RCC 7860 (cell line): ENCODE data around the gene SBNO2.
"Not testable (repeated sequence)": the region's sequence is repeated elsewhere in the genome, so short reads cannot be mapped to it uniquely, and the experiment has no call there.

Experiments used
- DNase-seq: peaks from one replicate; pipeline ENCODE4 v3.0.0-alpha.2; 2015; ENCODE audit warnings: low spot score
- FAIRE-seq: peaks from 2 replicates; lab custom pipeline; 2012; peaks lifted over from hg19 to GRCh38; lab: Jason Lieb, UNC

The SBNO2 gene

DNA sequence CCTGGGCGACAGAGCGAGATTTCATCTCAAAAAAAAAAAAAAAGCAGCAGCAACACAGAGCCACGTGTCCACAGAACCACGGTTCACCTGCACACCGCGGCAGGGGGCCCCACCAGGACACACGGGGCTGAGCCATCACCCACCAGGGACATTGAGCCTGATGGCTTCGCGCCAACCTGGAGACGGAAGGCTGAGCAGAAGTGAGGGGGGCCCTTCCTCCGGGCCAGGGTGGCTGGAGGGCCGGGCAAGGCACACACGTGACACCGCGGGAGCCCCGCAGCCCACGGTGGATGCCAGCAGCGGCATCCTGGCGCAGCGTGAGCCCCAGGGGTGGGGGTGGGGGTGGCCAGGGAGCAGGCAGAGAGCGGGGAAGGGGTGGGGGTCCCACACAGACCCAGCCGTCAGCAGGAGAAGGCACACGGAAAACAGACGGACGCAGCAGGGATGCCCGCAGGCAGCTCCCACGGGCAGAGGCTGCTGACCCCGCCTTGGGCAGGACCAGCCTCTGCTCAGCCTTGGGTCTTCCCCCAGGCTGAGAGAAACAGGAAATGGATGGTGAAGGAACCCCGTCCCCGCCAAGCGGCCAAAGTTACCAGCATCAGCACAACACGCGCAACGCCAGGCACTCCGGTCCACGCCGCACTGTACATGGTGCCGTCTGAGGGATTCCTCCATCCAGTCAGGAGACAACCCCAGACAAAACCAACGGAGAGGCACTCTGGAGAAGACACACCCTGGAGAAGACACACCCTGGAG lies 33.6 kb downstream of the SBNO2 start:
- FAIRE-seq (no peak), DNase-seq (no peak)

DNA sequence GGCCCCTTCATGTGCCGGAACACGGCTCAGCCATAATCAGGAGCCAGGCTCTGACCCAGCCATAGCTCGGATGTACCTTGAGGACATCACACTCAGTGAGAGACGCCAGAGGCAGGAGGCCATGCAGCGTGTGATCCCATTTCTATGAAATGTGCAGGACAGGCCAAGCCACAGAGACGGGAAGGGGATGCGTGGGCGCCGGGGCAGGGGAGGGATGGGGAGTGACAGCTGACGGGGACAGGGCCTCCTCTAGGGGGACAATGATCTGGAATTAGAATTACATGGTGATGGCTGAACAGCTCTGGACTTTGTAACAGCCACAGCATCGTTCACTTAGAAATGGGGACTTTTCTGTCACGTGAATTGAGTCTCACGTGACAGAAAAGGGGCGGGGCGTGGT lies 34.9 kb downstream of the SBNO2 start:
- no peak for DNase-seq
- FAIRE-seq: no peak

DNA sequence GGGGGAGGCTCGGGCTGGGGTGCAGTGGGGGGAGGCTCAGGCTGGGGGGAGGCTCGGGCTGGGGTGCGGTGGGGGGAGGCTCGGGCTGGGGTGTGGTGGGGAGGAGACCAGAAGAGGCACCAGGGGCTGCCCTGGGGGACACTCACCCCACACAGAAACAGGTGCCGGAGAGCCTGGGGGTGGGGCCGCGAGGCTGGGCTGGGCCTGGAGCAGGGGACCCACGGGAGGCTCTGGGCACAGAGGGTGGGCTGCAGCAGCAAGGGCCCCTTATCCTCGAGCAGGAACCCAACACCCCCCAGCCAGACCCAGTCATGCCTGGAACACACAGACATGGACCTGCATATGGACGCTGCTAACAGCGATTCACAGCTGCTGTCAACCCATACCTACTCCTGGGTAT lies 35.9 kb downstream of the SBNO2 start:
- no peak for DNase-seq
- no peak for FAIRE-seq

DNA sequence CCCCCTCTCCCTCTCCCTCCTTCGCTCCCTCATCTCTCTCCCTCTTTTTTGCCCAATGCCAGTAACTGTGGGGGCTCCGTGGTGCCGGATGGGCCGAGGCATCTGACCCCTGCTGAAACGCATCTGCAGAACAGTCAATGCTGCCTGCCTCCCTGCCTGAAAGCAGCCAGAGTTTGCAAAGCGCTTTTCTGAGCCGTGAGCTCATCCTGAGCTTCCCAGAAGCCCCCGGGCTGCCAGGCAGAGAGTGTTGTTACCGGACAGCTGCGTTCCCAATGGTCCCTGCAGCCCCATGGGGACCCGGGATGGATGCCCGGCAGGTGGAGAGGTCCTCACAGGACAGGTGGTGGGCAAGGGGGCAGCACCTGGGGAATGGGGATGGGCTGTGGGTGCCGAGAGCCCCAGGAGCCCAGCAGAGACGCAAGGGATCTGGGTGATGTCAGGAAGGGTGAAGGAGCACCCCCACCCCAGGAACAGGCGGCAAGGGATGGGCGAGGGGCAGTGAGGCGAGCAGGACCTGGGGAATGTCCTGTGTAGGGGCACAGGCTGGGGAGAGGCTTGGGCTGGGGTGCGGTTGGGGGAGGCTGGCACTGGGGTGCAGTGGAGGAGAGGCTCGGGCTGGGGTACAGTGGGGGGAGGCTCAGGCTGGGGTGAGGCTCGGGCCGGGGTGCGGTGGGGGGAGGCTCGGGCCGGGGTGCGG lies 37.3 kb downstream of the SBNO2 start:
- DNase-seq: no peak
- no peak for FAIRE-seq

DNA sequence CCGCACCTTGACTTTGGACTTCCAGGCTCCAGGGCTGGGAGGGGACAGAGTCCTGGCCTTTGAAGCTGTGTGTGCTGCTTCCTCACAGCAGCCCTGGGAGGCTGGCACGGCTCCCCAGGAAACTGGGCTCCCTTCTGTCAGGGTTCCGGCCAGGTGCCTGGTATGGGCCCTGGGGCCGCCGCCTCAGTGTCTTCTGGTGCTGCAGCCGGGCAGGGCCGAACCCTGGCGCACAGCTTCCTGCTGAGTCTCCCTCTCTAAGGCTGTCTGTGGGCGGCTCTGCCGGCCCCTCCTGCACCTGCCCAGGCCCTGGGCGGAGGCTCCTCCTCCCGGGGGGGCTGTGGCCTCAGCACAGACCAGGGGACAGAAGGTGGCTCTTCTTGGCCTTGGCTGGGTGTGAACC lies 37.9 kb downstream of the SBNO2 start:
- DNase-seq (no peak), FAIRE-seq (no peak)

DNA sequence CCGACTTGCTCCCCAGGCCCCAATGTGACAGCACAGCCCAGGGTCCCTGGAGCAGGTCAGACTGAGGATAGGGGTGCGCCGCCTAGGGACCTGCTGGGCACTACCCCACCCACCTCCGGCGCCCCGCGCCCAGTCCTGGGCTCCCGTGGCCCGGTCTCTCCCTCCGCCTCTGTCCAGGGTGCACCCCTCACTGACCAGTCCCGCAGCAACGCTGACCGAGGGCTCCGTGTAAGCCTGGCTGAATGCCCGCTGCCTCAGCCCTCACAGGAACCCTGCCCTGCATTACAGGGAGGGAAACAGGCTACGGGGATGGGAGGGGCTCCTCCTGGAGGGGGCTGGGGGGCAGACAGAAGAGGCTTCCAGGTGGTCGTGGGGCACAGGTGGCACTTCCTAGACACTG lies 38.6 kb downstream of the SBNO2 start:
- no peak for FAIRE-seq
- no peak for DNase-seq

DNA sequence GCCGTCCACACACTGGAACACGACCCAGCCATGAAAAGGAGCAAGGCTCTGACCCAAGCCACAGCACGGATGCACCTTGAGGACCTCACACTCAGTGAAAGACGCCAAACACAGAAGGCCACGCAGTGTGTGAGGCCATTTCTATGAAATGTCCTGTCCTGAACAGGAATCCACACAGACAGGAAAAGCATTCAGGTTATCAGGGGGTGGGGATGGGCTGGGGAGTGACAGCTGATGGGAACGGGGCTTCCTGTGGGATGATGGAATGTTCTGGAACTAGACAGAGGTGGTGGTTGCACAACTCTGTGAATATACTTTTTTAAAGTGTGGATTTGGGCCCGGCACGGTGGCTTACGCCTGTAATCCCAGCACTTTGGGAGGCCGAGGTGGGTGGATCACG lies 39.6 kb downstream of the SBNO2 start:
- FAIRE-seq: no peak
- DNase-seq: no peak

DNA sequence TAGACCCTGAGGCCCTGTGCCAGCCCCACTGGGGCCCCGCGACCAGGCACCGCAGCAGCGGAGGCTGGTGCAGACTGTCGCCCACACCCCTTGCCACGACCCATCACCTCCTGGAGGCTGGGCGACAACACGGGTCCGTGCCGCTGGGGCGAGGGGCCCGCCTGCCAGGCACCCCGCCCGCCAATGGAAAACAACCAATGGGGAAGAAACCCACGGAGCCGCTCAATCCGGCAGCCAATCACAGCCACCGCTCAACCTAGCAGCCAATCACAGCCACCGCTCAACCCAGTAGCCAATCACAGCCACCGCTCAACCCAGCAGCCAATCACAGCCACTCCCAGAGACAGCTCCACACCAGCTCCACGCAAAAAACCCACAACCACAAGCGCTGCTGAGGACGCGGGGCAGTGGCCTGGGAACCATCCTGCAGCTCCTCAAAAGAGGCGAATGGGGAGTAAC lies 40.6 kb downstream of the SBNO2 start:
- FAIRE-seq (no peak), DNase-seq (no peak)

DNA sequence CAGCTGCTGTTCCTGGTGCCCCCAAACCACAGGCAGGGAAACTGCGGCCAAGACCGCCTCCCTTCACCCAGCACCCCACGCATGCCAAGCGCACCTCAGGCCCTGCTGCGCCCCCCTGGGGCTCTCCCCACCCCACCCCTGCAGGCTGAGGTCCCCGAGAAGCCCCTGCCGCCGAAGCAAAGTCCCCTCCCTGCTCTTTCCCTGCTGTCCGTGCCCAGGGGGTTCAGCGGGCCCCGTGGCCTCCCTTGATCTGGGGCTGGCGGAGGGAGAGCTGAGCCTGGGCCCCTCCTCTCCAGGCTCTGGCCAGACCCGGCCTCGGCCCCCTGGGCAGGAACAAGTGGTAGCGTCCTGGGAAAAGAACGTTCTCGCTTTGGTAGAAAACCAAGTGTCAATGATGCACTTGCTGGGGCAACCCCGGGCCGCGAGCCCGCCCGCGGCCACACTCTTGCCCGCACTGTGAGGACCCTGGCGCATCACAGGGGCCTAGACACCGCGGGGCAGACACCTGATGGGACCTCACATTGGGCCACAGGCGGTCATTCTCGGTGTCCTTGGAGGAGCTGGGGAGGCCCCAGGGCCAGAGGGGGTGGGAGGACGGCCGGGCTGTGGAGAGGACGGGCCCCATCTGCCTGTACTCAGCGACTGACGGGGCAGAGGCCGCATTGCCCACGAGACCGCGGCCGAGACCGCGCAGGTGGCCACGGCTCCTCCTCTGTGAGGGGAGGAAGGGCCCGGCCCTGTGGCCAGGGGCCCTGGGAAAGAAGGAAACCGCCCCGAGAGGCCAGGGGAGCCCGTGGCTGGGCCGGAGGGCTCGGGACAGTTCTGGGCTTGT lies 41.3 kb downstream of the SBNO2 start:
- no peak for FAIRE-seq
- no peak for DNase-seq

DNA sequence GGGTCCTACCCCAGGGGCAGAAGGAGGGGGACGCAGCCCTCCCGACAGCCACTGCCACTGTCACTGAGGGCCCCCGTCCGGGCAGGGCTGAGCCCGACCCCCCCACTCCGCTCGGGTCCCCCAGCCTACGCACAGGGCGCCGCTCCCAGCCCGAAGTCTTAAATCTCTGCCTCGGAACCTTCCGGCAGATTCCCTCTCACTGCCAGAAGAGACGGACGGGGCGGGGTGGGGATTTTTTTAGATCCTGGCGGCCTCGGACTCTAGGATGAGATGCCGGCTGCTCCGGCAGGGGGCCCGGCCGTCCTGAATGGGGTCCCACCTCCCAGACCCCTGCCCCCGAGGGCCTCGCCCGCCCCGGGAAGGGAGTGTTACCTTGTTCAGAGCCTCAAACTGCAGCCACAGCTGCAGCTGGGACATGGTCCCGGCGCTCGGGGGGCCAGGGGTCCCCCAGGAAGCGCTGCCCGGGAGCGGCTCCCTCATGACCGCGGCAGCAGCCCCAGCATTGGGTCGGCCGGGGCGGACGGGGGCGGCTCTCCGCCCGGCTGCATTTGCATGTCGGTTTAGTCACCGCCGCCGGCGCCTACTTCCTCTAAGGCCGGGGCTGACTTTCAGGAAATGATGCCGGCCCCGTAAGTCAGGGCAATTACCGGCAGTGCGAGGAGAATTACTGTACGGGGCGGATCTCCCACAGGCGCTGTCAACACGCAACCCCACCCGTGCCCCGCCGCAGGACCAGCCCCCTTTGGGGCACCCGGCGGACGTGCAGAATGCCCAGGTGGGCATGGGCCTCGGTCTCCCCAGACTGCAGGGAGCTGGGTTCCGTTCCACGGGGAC lies 42.1 kb downstream of the SBNO2 start:
- no peak for FAIRE-seq

DNA sequence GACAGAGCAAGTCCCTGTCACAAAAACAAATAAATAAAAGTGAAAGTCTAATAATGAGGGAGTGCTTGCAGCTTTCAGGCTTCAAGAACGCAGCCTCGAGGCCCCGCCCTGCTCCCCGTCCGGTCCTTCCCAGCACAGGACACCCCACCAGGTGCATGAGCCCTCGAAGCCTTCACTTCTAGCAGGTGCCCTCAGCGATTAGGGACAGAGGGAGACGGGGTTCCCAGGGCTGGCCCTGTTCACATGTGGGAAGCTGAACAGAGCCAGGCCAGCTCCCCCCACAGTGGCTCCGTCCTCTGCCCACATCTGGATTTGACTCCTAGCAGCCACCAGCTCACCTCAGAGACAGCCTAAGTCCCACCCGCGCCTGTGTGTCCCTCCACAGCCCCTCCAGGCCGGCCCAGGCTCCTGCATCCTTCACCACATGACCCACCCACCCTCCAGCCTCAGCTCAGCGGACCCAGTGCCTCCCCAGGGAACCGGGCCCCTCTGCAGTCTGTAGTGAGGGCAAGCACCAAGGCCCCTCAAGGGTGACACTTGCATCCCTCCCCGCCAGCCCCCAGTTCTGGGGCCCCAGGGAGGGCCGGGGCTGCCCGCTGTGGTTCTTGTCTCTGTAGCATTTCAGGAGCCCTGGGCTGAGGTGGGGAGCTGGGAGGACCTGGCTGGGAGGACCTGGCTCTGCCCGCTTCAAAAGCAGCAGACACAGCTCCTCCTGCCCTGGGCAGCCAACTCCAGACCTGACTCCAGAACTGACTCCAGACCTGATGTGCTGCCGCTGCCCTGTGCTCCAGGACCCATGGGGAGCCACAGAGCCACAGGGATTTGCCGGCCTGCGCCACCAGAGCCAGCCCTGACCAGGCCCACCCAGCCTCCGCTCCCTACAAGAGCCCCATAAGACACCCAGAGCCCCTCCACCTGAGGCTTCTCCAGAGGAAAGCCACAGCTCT lies 43.0 kb downstream of the SBNO2 start:
- DNase-seq (no peak), FAIRE-seq (no peak)

More for the DNA sequence above, 42.1 kb downstream of the SBNO2 start:
- no peak for DNase-seq

DNA sequence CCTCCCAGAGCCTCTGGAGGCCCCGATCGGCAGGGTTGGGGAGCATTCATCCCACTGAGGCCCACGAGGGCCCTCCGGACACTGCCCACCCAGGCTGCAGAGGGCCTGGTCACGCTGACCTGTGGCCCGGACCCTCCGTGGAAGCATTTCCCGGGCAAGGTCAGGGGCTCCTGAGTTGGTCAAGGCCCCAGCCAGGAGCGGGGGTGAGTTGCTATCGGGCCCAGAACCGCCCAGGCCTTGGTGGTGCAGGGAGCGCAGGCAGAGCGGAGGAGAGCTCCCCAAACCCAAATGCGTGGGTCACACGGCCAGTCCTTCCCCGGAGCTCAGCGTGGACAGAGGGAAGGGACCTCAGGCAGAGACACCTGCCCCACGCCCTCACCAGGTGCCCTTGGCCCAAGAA lies 44.5 kb downstream of the SBNO2 start:
- FAIRE-seq: no peak
- no peak for DNase-seq

DNA sequence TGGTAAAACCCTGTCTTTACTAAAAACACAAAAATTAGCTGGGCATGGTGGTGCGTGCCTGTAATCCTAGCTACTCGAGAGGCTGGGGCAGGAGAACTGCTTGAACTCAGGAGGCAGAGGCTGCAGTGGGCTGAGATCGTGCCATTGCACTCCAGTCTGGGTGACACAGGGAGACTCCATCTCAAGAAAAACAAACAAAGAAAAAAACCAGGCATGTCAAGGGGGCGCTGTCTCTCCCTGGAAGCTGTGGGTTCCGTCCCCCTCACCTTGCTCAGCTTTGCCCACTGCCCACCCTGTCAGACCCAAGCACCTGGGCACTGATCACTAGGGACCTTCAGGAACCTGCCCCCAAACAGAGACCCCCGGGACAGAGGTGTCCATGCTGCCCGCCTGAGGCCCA lies 45.0 kb downstream of the SBNO2 start:
- not testable (repeated sequence) for FAIRE-seq, DNase-seq

DNA sequence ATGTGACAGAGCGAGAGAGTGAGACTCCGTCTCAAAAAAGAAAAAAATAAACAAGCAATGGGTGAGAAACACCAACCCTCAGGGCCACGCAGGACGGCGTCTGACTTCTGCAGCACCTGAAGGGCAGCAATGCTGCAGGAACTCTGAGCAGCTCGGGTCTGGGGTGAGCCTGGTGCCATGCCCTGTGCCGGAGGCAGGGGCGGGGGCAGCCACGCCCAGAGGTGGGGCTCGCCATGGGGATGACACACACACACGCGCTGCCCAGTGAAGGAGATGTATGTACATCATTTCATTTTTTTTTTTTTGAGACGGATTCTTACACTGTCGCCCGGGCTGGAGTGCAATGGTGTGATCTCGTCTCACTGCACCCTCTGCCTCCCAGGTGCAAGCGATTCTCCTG lies 46.0 kb downstream of the SBNO2 start:
- DNase-seq: no peak
- no peak for FAIRE-seq

DNA sequence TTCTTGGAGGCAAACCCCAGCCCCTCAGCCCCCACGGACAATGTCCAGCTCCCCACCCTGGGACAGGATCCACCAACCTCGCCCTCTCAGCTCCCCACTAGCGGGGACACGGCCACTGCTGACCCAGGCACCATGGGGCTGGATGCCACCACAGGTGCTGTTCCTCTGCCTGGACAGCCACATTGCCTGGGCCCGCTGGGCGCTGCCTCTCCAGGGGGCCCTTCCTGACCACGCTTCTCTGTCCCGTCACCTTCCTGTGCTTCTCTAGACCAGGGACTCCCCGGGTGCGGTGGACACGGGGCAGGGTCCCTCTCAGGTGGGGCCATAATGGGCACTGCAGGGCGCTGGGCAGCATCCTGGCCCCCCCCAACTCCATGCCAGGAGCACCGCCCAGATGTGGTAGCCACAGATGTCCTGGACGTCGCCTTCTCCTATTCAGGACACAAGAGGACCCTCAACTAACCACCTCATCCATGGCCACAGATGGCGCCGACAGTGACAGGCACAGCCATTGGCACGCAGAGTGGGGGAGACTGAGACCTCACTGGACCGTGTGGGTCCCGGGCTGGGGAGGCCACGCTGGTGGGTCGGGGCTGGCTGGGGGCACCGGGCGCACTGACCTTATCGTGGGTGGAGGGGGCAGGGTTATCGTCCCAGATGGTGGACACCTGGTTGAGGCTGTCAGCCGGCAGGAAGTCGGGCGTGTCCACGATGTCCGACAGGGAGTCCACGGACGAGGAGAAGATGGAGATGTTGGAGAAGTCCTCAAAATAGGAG lies 46.9 kb downstream of the SBNO2 start:
- no peak for FAIRE-seq

DNA sequence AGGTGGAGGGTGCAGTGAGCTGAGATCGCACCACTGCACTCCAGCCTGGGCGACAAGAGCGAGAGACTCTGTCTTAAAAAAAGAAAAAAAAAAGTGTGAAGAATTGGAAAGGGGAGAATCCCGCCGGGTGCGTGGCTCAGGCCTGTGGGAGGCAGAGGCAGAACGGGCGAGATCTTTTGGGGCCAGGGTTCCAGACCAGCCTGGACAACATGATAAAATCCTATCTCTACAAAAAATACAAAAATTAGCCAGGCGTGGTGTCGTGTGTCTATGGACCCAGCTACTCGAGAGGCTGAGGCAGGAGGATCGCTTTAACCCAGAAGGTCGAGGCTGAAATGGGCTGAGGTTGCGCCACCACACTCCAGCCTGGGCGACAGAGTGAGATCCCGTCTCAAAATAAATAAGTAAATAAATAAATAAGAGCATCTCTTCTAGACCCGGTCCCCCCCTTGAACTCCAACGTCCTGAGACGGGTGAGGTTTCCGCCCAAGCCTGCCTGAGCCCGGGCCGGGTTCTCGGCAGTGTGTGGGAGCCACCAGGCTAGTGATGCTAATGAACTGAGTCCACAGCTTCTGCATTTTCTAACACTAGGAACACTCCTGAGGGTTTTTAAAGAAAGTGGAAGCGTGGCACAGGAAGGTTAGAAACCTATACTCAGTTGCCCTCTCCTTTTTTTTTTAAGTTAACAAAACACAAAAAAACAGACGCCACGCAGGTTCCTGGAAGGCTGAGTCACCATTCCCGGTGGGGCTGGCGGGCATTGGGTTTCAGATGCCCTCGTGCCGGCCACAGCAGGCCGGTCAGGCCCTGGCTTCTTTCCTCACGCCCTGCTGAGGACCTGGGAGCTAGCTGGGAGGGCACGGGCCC lies 48.2 kb downstream of the SBNO2 start:
- no peak for FAIRE-seq
- no peak for DNase-seq

More for the DNA sequence above, 46.9 kb downstream of the SBNO2 start:
- DNase-seq: no peak

DNA sequence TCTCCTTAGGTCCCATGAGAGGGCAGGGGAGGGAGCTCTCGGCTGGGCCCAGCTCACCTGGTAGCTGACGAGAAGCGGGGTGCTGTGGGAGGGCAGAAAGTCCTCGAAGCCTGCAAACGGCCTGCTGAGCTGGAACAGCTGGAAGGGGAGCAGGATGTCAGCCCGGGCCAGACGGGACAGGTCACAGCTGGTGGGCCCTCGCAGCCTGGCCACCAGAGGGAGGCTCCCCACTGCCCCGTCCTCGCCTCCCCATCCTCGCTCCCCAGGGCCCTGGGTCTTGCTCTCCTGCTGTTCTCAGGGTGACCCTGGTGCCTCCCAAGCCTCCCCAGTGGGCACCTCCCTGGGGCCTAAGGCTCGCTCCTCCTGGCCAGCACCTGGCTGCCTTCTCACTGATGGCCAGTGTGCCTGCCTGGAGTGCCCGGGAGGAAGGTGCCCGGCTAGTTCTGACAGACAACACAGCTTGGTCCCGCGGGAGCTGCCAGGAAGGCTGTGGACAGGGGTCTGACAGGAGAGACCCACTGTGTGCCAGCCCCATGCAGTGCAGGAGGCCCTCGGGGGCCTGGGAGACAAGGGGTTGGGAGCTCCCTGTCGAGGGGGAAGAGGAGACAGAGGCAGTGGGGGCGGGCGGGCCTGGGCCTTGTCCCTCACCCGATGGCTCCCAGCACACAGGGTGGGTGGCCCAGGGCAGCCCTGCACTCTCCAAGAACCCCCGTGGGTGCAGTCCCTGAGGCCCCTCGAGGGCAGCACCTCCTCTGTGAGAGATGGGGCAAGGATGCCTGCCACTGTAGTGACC lies 50.0 kb downstream of the SBNO2 start:
- DNase-seq (no peak), FAIRE-seq (no peak)
